HG03039 (cell line): ENCODE data around the gene RNMT.
A peak's percentile ranks its signal among the peaks of the same experiment; 100 is the strongest.

ENCODE experiments used
- ATAC-seq: cut with Tn5 transposase; IDR thresholded peaks from one replicate; pipeline ENCODE4 v1.9.1; 2021; ENCODE audit warnings: mild to moderate bottlenecking, moderate library complexity; ENCODE audit not compliant: unreplicated experiment

RNMT gene

GRCh38 chr18:13809531-13810255 lies 83.2 kb downstream of the RNMT start:
- no peak for ATAC-seq

GRCh38 chr18:13810950-13811485 lies 84.5 kb downstream of the RNMT start:
- ATAC-seq = no peak

- no peak for ATAC-seq
These were observed 85.5 kb downstream of the RNMT start for GRCh38 chr18:13811993-13812392.

GRCh38 chr18:13813271-13813849 lies 86.9 kb downstream of the RNMT start:
- peak; percentile 86 for ATAC-seq
